Mesodermal cell (in vitro differentiated cells): ENCODE measurements around the gene TTLL6.
"Not testable (repeated sequence)": the region's sequence is repeated elsewhere in the genome, so short reads cannot be mapped to it uniquely, and the experiment has no call there.

Experiments
- H3K27ac ChIP-seq: 2 replicates; pipeline ENCODE4 v1.7.0; 2013; ENCODE audit warnings: mild to moderate bottlenecking, low read depth, low read length, moderate library complexity; ENCODE audit not compliant: severe bottlenecking
- H3K36me3 ChIP-seq: 2 replicates; pipeline ENCODE4 v1.7.1; 2013; ENCODE audit warnings: mild to moderate bottlenecking, low read length, moderate library complexity; ENCODE audit not compliant: control insufficient read depth, insufficient read depth
- H3K4me1 ChIP-seq: one replicate; pipeline ENCODE4 v1.7.1; 2013; ENCODE audit warnings: mild to moderate bottlenecking, low read length; ENCODE audit not compliant: insufficient read depth, control insufficient read depth, poor library complexity, severe bottlenecking
- H3K4me3 ChIP-seq: 2 replicates; pipeline ENCODE4 v1.7.0; 2013; ENCODE audit warnings: low read length, control low read depth, mild to moderate bottlenecking; ENCODE audit not compliant: insufficient read depth, poor library complexity, severe bottlenecking; ENCODE audit errors: extremely low read depth
- H3K9me3 ChIP-seq: 2 replicates; pipeline ENCODE4 v1.7.1; 2013; ENCODE audit warnings: mild to moderate bottlenecking, low read length, moderate library complexity; ENCODE audit not compliant: control insufficient read depth
- WGBS, 2 experiments: methylation state at CpG; one replicate each; pipeline ENCODE4 v1.1.5; 2013; ENCODE audit warnings: missing lambda C conversion rate in 2 of 2; ENCODE audit not compliant: insufficient coverage in 2 of 2; 5-methylcytosine and 5-hydroxymethylcytosine counted together

TTLL6 gene

GRCh38 chr17:48837458-48837857, 20.4 kb upstream of the TTLL6 start:
- not testable (repeated sequence) for H3K27ac ChIP-seq, H3K36me3 ChIP-seq, H3K9me3 ChIP-seq, H3K4me3 ChIP-seq
- peaks cover 16% of the 10 kb centered on the region for H3K4me1 ChIP-seq
- 94 to 100% methylated on average over 3 to 4 of the region's 4 CpGs for WGBS, 2 experiments

- Histone ChIP-seq H3K4me1 (peaks cover 13% of the 10 kb centered on the region), H3K27ac (no peak overlapping the region), H3K36me3 (no peaks in the 10 kb centered on the region), H3K9me3 (no peaks in the 10 kb centered on the region), H3K4me3 (no peak overlapping the region)
- WGBS, 2 experiments: 71% methylated on average over 2 of the region's 2 CpGs; no CpG with 5 or more reads in 1 of the 2 experiments
Measured at GRCh38 chr17:48835971-48836370, 18.9 kb upstream of the TTLL6 start.

GRCh38 chr17:48834973-48835372, 17.9 kb upstream of the TTLL6 start:
- Histone ChIP-seq H3K9me3 (no peaks in the 10 kb centered on the region), H3K27ac (no peak overlapping the region), H3K4me3 (no peak overlapping the region), H3K36me3 (no peaks in the 10 kb centered on the region), H3K4me1 (peaks cover 4% of the 10 kb centered on the region)
- 100% methylated on average over 1 of the region's 2 CpGs for WGBS, 2 experiments

GRCh38 chr17:48831549-48831883, 14.5 kb upstream of the TTLL6 start:
- no peaks in the 10 kb centered on the region for H3K4me1 ChIP-seq
- WGBS, 2 experiments: 29 to 38% methylated on average over 5 to 7 of the region's 8 CpGs
- no peaks in the 10 kb centered on the region for H3K36me3 ChIP-seq
- H3K4me3 ChIP-seq: peak overlapping the region; percentile 77
- H3K9me3 ChIP-seq: no peaks in the 10 kb centered on the region
- H3K27ac ChIP-seq: no peak overlapping the region

GRCh38 chr17:48830840-48831548, 14.0 kb upstream of the TTLL6 start, which contains the start of gene CALCOCO2:
CALCOCO2 (plus strand) TSS chr17:48831035; CDS start chr17:48841708, 10,673 bp downstream.
- no peaks in the 10 kb centered on the region for H3K4me1 ChIP-seq
- H3K27ac ChIP-seq: no peak within 1 kb of the TSS
- 2 to 3% methylated on average over 24 to 44 of the region's 48 CpGs for WGBS, 2 experiments
- H3K36me3 ChIP-seq: no peaks in the 10 kb centered on the region
- peak within 1 kb of the TSS; percentile 77 for H3K4me3 ChIP-seq
- no peaks in the 10 kb centered on the region for H3K9me3 ChIP-seq

GRCh38 chr17:48825446-48826381, 8.7 kb upstream of the TTLL6 start:
- Histone ChIP-seq H3K27ac (no peak overlapping the region), H3K4me1 (no peaks in the 10 kb centered on the region), H3K4me3 (no peak overlapping the region), H3K9me3 (no peaks in the 10 kb centered on the region), H3K36me3 (no peaks in the 10 kb centered on the region)
- 94 to 98% methylated on average over 6 to 7 of the region's 11 CpGs for WGBS, 2 experiments

GRCh38 chr17:48820936-48821335, 3.9 kb upstream of the TTLL6 start:
- not testable (repeated sequence) for H3K27ac ChIP-seq, H3K36me3 ChIP-seq, H3K4me3 ChIP-seq, H3K9me3 ChIP-seq, H3K4me1 ChIP-seq
- 94 to 96% methylated on average over 5 to 6 of the region's 6 CpGs for WGBS, 2 experiments

GRCh38 chr17:48819466-48819865, 2.4 kb upstream of the TTLL6 start:
- Histone ChIP-seq H3K27ac (no peak overlapping the region), H3K4me3 (no peak overlapping the region), H3K36me3 (no peaks in the 10 kb centered on the region), H3K4me1 (no peaks in the 10 kb centered on the region), H3K9me3 (no peaks in the 10 kb centered on the region)
- WGBS, 2 experiments: 88 to 94% methylated on average over 10 to 11 of the region's 11 CpGs

GRCh38 chr17:48818361-48818841, 1.4 kb upstream of the TTLL6 start:
- no peaks in the 10 kb centered on the region for H3K4me1 ChIP-seq
- no peak overlapping the region for H3K27ac ChIP-seq
- no peak overlapping the region for H3K4me3 ChIP-seq
- H3K36me3 ChIP-seq: no peaks in the 10 kb centered on the region
- WGBS, 2 experiments: 23 to 28% methylated on average over 7 of the region's 9 CpGs
- H3K9me3 ChIP-seq: no peaks in the 10 kb centered on the region

- Histone ChIP-seq H3K27ac (no peak overlapping the region), H3K4me1 (no peaks in the 10 kb centered on the region), H3K9me3 (no peaks in the 10 kb centered on the region), H3K36me3 (no peaks in the 10 kb centered on the region), H3K4me3 (peak overlapping the region; percentile 32)
- WGBS, 2 experiments: 8 to 17% methylated on average over 4 to 7 of the region's 7 CpGs
Measured at GRCh38 chr17:48816438-48816773, 623 bp downstream of the TTLL6 start.

GRCh38 chr17:48815311-48815710, 1.7 kb downstream of the TTLL6 start:
- Histone ChIP-seq H3K27ac (no peak overlapping the region), H3K36me3 (no peaks in the 10 kb centered on the region), H3K4me1 (no peaks in the 10 kb centered on the region), H3K4me3 (no peak overlapping the region), H3K9me3 (no peaks in the 10 kb centered on the region)
- 86 to 90% methylated on average over 2 of the region's 3 CpGs for WGBS, 2 experiments
